ENCODE data around the gene DAP.

DNA sequence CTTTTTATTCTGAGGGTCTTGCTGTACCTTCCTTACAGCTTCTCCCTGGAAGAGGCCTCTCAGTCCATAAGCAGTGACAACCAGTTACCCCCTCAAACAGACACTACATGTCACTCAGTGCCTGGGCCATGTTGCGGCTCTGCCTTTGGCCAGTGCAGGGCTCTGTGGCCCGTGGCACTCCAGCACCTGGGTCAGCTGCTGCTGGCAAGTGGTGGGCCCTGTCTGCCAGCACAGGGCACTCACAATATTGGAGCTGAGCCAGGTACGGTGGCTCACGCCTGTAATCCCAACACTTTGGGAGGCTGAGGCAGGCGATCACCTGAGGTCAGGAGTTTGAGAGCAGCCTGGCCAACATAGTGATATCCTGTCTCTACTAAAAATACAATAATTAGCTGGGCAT, 24.2 kb downstream of the DAP start:
- TF ChIP-seq, protein P1, sequence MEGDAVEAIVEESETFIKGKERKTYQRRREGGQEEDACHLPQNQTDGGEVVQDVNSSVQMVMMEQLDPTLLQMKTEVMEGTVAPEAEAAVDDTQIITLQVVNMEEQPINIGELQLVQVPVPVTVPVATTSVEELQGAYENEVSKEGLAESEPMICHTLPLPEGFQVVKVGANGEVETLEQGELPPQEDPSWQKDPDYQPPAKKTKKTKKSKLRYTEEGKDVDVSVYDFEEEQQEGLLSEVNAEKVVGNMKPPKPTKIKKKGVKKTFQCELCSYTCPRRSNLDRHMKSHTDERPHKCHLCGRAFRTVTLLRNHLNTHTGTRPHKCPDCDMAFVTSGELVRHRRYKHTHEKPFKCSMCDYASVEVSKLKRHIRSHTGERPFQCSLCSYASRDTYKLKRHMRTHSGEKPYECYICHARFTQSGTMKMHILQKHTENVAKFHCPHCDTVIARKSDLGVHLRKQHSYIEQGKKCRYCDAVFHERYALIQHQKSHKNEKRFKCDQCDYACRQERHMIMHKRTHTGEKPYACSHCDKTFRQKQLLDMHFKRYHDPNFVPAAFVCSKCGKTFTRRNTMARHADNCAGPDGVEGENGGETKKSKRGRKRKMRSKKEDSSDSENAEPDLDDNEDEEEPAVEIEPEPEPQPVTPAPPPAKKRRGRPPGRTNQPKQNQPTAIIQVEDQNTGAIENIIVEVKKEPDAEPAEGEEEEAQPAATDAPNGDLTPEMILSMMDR (IDR thresholded peaks at IDR 0.05): no peak
- no peak for TF ChIP-seq POLR2A (IDR thresholded peaks at IDR 0.05)

All from thyroid gland (tissue), 4 donors.